HG02870 (cell line): ENCODE data around the gene ECE2.

Source experiments
- ATAC-seq: cut with Tn5 transposase; IDR thresholded peaks from one replicate; pipeline ENCODE4 v1.9.1; 2021; ENCODE audit warnings: mild to moderate bottlenecking, moderate library complexity; ENCODE audit not compliant: unreplicated experiment

Gene ECE2

GRCh38 chr3:184308744-184309143 lies 32.9 kb downstream of the ECE2 start:
- ATAC-seq = no peak

GRCh38 chr3:184311633-184312032 lies 35.8 kb downstream of the ECE2 start:
- ATAC-seq = no peak

- ATAC-seq = peak; percentile 82
These were observed 38.5 kb downstream of the ECE2 start, which contains the start of gene EIF4G1 for GRCh38 chr3:184314363-184314699. TSS of gene EIF4G1 (plus strand) at chr3:184314606. CDS start at chr3:184315797, 1,191 bp downstream.

- peak; percentile 34 for ATAC-seq
These were observed 39.1 kb downstream of the ECE2 start for GRCh38 chr3:184314700-184315542.

GRCh38 chr3:184315543-184315867 lies 39.7 kb downstream of the ECE2 start:
- ATAC-seq = no peak

GRCh38 chr3:184315871-184316661 lies 40.2 kb downstream of the ECE2 start:
- ATAC-seq = no peak

- ATAC-seq = no peak
These were observed 41.0 kb downstream of the ECE2 start for GRCh38 chr3:184316792-184317191.

GRCh38 chr3:184317201-184317600 lies 41.4 kb downstream of the ECE2 start:
- ATAC-seq = no peak

- no peak for ATAC-seq
These were observed 44.3 kb downstream of the ECE2 start for GRCh38 chr3:184320104-184320445.

- ATAC-seq = no peak
These were observed 45.8 kb downstream of the ECE2 start for GRCh38 chr3:184321666-184322065.

- no peak for ATAC-seq
These were observed 47.1 kb downstream of the ECE2 start for GRCh38 chr3:184322731-184323487.

GRCh38 chr3:184323696-184324095 lies 47.9 kb downstream of the ECE2 start:
- ATAC-seq = no peak

- no peak for ATAC-seq
These were observed 49.4 kb downstream of the ECE2 start for GRCh38 chr3:184325269-184325668.

GRCh38 chr3:184325715-184326369 lies 50.0 kb downstream of the ECE2 start:
- no peak for ATAC-seq

- ATAC-seq = no peak
These were observed 51.3 kb downstream of the ECE2 start for GRCh38 chr3:184327171-184327570.

GRCh38 chr3:184328516-184328915 lies 52.7 kb downstream of the ECE2 start:
- ATAC-seq = no peak

- ATAC-seq = no peak
These were observed 56.7 kb downstream of the ECE2 start for GRCh38 chr3:184332370-184333090.

- no peak for ATAC-seq
These were observed 57.4 kb downstream of the ECE2 start for GRCh38 chr3:184333190-184333589.

GRCh38 chr3:184333700-184334099 lies 57.9 kb downstream of the ECE2 start:
- ATAC-seq = no peak

GRCh38 chr3:184334470-184335158 lies 58.8 kb downstream of the ECE2 start:
- no peak for ATAC-seq
